Pancreas (tissue), 10 donors: Measurements from ENCODE around the gene TMEM125. TPM values are rescaled to one million over a fixed set of nuclear protein-coding genes. Genes with fewer than 3 reads are reported as not detected.

ENCODE experiments used
- ATAC-seq, 4 donors: fragments of 200-7000 bp; cut with Tn5 transposase; one replicate each; pipeline versions ENCODE4 v1.8.0 to v1.9.1; 2020; ENCODE audit warnings: mild to moderate bottlenecking in 4 of 4, moderate library complexity in 4 of 4
- DNase-seq, 6 donors: peaks; one replicate each; pipeline ENCODE4 v3.0.0-alpha.2; 2020
- FAIRE-seq: peaks from 2 replicates; lab custom pipeline; 2012; peaks lifted over from hg19 to GRCh38; lab: Jason Lieb, UNC
- H3K27ac ChIP-seq, 4 donors: fragments of 200-600 bp; sonication (generic); 1 replicate in 3 of 4; 2 replicates in 1 of 4; pipeline versions ENCODE4 v1.5.0 to v1.8.0; 2020
- H3K27me3 ChIP-seq, 4 donors: fragments of 200-600 bp; one replicate each; pipeline ENCODE4 v1.8.0; 2021
- H3K36me3 ChIP-seq, 3 donors: fragments of 200-600 bp; sonication (generic) in 1 of 3; one replicate each; pipeline versions ENCODE4 v1.5.0 to v1.8.0; 2020 to 2021
- H3K4me1 ChIP-seq, 3 donors: fragments of 200-600 bp; one replicate each; pipeline ENCODE4 v1.8.0; 2021
- H3K4me3 ChIP-seq, 4 donors: fragments of 200-600 bp; sonication (generic) in 2 of 4; one replicate each; pipeline versions ENCODE4 v1.5.0 to v1.8.0; 2020 to 2021
- H3K9me3 ChIP-seq, 4 donors: fragments of 200-600 bp; one replicate each; pipeline ENCODE4 v1.8.0; 2021
- CTCF ChIP-seq, 4 donors: fragments of 200-600 bp; sonication (generic) in 3 of 4; IDR thresholded peaks; one replicate each; pipeline versions ENCODE4 v1.5.0 to v1.8.0; 2021; ENCODE audit warnings: antibody characterized with exemption in 4 of 4
- WGBS, 2 donors: extraction: QIAGEN DNeasy Blood & Tissue Kit; methylation state at CpG; one replicate each; pipeline ENCODE4 v1.1.7; 2013; 5-methylcytosine and 5-hydroxymethylcytosine counted together
- intact Hi-C, 3 donors: fragments of 100-400 bp; cut with DNase I; formaldehyde crosslinking; loops; one replicate each; pipeline versions ENCODE4 v1.11.1 to v1.14.2; 2022
- polyA plus RNA-seq, 2 donors: library from polyadenylated mRNA; stranded (reverse); fragments of 200-250 nt; gene quantifications; one replicate each; pipeline ENCODE4 v1.2.3, GENCODE V29; 2013
- total RNA-seq, 6 donors: library from RNA; stranded (reverse); fragmentation: NEBNext Ultra II Directional in 4 of 6; extraction: Animal tissue kit (Norgen Biotek cat#: 25700) in 4 of 6; gene quantifications; one replicate each; pipeline versions ENCODE4 v1.2.1 to v1.2.4, GENCODE V29; 2021 to 2023
- donor health status: healthy with polysubstance abuse.
- donor health status: DM: no; HTN: no; CAD: no; lungs with moderate emphysema.
- donor health status: DM: no; HTN: no; CAD: no.
- donor health status: control.
- donor health status: control.
- donor health status: Bipolar disorder and iron deficiency.
- donor health status: DM: yes; HTN: yes; CAD: no.
- donor health status: DM: no; HTN: no; CAD: no.
- donor health status: DM: no; HTN: no; CAD: no.
- donor health status: DM: yes; HTN: yes; CAD: no.

TMEM125 gene
- total and polyA plus RNA-seq, 8 donors: 27.5 to 75.0 (median 44.4) TPM

GRCh38 chr1:43274804-43275180, 5.0 kb downstream of the TMEM125 start:
- H3K9me3 ChIP-seq: no peaks in the 10 kb centered on the region
- no peak for TF ChIP-seq CTCF (IDR thresholded peaks at IDR 0.05)
- WGBS, 2 donors: 73 to 76% methylated on average over 8 of the region's 8 CpGs
- peaks cover 0 to 17% (median 11%) of the 10 kb centered on the region in 3 donors for H3K4me1 ChIP-seq
- no peak overlapping the region for H3K4me3 ChIP-seq
- ATAC-seq (no peak), FAIRE-seq (no peak), DNase-seq (peak in 2 of 6 donors; percentile 1 to 12)
- peaks cover 0 to 5% (median 0%) of the 10 kb centered on the region in 3 donors for H3K36me3 ChIP-seq
- intact Hi-C loops: no loop called here
- no peaks in the 10 kb centered on the region for H3K27me3 ChIP-seq
- H3K27ac ChIP-seq: peak overlapping the region in 2 of 4 donors; percentile 8 to 30

- Histone ChIP-seq H3K36me3 (peaks cover 0 to 5% (median 0%) of the 10 kb centered on the region in 3 donors), H3K4me1 (peaks cover 0 to 15% (median 8%) of the 10 kb centered on the region in 3 donors), H3K27ac (peak overlapping the region; percentile 53 to 70 (median 68)), H3K9me3 (no peaks in the 10 kb centered on the region), H3K4me3 (no peak overlapping the region), H3K27me3 (no peaks in the 10 kb centered on the region)
- FAIRE-seq (no peak), ATAC-seq (peak in 2 of 4 donors; percentile 1 to 34), DNase-seq (peak in 3 of 6 donors; percentile 3 to 15 (median 12))
- no peak for TF ChIP-seq CTCF (IDR thresholded peaks at IDR 0.05)
- 47 to 52% methylated on average over 12 of the region's 12 CpGs for WGBS, 2 donors
- intact Hi-C loops: no loop called here
Measured at GRCh38 chr1:43275826-43276620, 6.2 kb downstream of the TMEM125 start.

GRCh38 chr1:43276673-43277072, 6.9 kb downstream of the TMEM125 start:
- ATAC-seq (peak; percentile 68 to 89 (median 76)), DNase-seq (peak in 3 of 6 donors; percentile 52 to 62 (median 58)), FAIRE-seq (no peak)
- Histone ChIP-seq H3K4me3 (no peak overlapping the region), H3K4me1 (peaks cover 0 to 15% (median 8%) of the 10 kb centered on the region in 3 donors), H3K27ac (peak overlapping the region; percentile 53 to 70 (median 68)), H3K9me3 (no peaks in the 10 kb centered on the region), H3K36me3 (peaks cover 0 to 5% (median 0%) of the 10 kb centered on the region in 3 donors), H3K27me3 (no peaks in the 10 kb centered on the region)
- WGBS, 2 donors: 12 to 13% methylated on average over 7 of the region's 7 CpGs
- intact Hi-C loops: no loop called here
- TF ChIP-seq CTCF (IDR thresholded peaks at IDR 0.05): no peak

- Histone ChIP-seq H3K27me3 (no peaks in the 10 kb centered on the region), H3K27ac (peak overlapping the region; percentile 53 to 70 (median 68)), H3K9me3 (no peaks in the 10 kb centered on the region), H3K4me1 (peaks cover 0 to 15% (median 8%) of the 10 kb centered on the region in 3 donors), H3K4me3 (no peak overlapping the region), H3K36me3 (peaks cover 0 to 5% (median 0%) of the 10 kb centered on the region in 3 donors)
- no peak for FAIRE-seq
- TF ChIP-seq CTCF (IDR thresholded peaks at IDR 0.05): no peak
- intact Hi-C loops: no loop called here
- no peak for DNase-seq
- 60 to 76% methylated on average over 7 of the region's 7 CpGs for WGBS, 2 donors
- ATAC-seq: peak in 1 of 4 donors; percentile 2
Measured at GRCh38 chr1:43277116-43277876, 7.5 kb downstream of the TMEM125 start.
